Heart right ventricle (tissue), 16 donors: Measurements from ENCODE around the gene KRT15. TPM values are rescaled to one million over a fixed set of nuclear protein-coding genes. Genes with fewer than 3 reads are reported as not detected.

Experiments used
- ATAC-seq, 8 donors: fragments of 200-7000 bp; cut with Tn5 transposase; one replicate each; pipeline ENCODE4 v1.9.1; 2020; ENCODE audit warnings: mild to moderate bottlenecking in 8 of 8, moderate library complexity in 8 of 8, moderate number of reproducible peaks in 1 of 8
- DNase-seq, 2 donors: peaks; one replicate each; pipeline ENCODE4 v3.0.0-alpha.2; 2020
- H3K27ac ChIP-seq, 10 donors: fragments of 200-600 bp; sonication (generic) in 2 of 10; one replicate each; pipeline versions ENCODE4 v1.5.0 to v1.8.0; 2020 to 2022; ENCODE audit warnings: mild to moderate bottlenecking in 3 of 10
- H3K27me3 ChIP-seq, 7 donors: fragments of 200-600 bp; one replicate each; pipeline ENCODE4 v1.8.0; 2021 to 2022; ENCODE audit warnings: mild to moderate bottlenecking in 2 of 7
- H3K36me3 ChIP-seq, 9 donors: fragments of 200-600 bp; sonication (generic) in 1 of 9; one replicate each; pipeline versions ENCODE4 v1.5.0 to v1.8.0; 2020 to 2022; ENCODE audit warnings: mild to moderate bottlenecking in 2 of 9
- H3K4me1 ChIP-seq, 9 donors: fragments of 200-600 bp; sonication (generic) in 1 of 9; one replicate each; pipeline versions ENCODE4 v1.5.0 to v1.8.0; 2020 to 2022; ENCODE audit warnings: mild to moderate bottlenecking in 4 of 9
- H3K4me3 ChIP-seq, 10 donors: fragments of 200-600 bp; sonication (generic) in 2 of 10; one replicate each; pipeline versions ENCODE4 v1.5.0 to v1.8.0; 2020 to 2022; ENCODE audit warnings: mild to moderate bottlenecking in 7 of 10, moderate library complexity in 2 of 10
- H3K9me3 ChIP-seq, 11 donors: fragments of 200-600 bp in 10 of 11; sonication (generic) in 2 of 11; one replicate each; pipeline versions ENCODE4 v1.5.0 to v1.8.0; 2013 to 2022; ENCODE audit warnings: mild to moderate bottlenecking in 2 of 11, control low read depth in 1 of 11, moderate library complexity in 1 of 11
- CTCF ChIP-seq, 9 donors: fragments of 200-600 bp; sonication (generic) in 2 of 9; IDR thresholded peaks; one replicate each; pipeline versions ENCODE4 v1.5.0 to v1.8.0; 2021 to 2022; ENCODE audit warnings: antibody characterized with exemption in 9 of 9, mild to moderate bottlenecking in 5 of 9, moderate library complexity in 1 of 9
- WGBS, 2 donors: extraction: QIAGEN DNeasy Blood & Tissue Kit; methylation state at CpG; one replicate each; pipeline ENCODE4 v1.1.7; 2013; ENCODE audit warnings: inconsistent platforms in 1 of 2; 5-methylcytosine and 5-hydroxymethylcytosine counted together
- intact Hi-C, 10 donors: fragments of 100-400 bp; cut with DNase I; formaldehyde crosslinking; loops; one replicate each; pipeline versions ENCODE4 v1.11.1 to v1.14.2; 2022
- polyA plus RNA-seq, 2 donors: library from polyadenylated mRNA; stranded (reverse); fragments of 200-250 nt; gene quantifications; one replicate each; pipeline ENCODE4 v1.2.3, GENCODE V29; 2013
- total RNA-seq, 10 donors: library from RNA; stranded (reverse); fragmentation: NEBNext Ultra II Directional in 3 of 10; extraction: Animal tissue kit (Norgen Biotek cat#: 25700) in 3 of 10; gene quantifications; one replicate each; pipeline versions ENCODE4 v1.2.1 to v1.2.4, GENCODE V29; 2021 to 2023
- donor health status: Arrhythmogenic right ventricular cardiomyopathy.
- donor health status: ischemic (EF 13 %, LVEDD 7.1; RV severe dilation, severe dysfunction).
- donor health status: healthy with polysubstance abuse.
- donor health status: DM: no; HTN: yes; CAD: no.
- donor health status: DM: no; HTN: no; CAD: no.
- donor health status: ischemic (EF 25% LVEDD 6.9; RV normal size, moderate dysfunction).
- donor health status: ischemic (EF 25% LVEDD 5.7; RV mildly dilated, moderate dysfunction).
- donor health status: healthy.
- donor health status: DM: yes; HTN: yes; CAD: no.
- donor health status: Ischemic cardiomyopathy.
- donor health status: ischemic (EF 35%, LVEDD 5.7; RV mildly dilated, moderate dysfunction).
- donor health status: nonischemic (EF 11% LVEDD 7.7; RV severe dilation, severe dysfunction).
- donor health status: DM: yes; HTN: yes; CAD: no.
- donor health status: PGD.
- donor health status: ischemic (EF 29% LVEDD 5.4; RV normal size, mild dysfunction).
- donor health status: nonischemic (EF 23%, LVEDD 6.1; RV moderate dilation, normal function).

The KRT15 gene
- total and polyA plus RNA-seq, 12 donors: 0.07 to 0.22 TPM; not detected in 10

GRCh38 chr17:41561554-41561953 is 42.9 kb upstream of the KRT15 start:
- ATAC-seq (no peak), DNase-seq (no peak)
- peaks cover 6 to 85% (median 67%) of the 10 kb centered on the region in 7 donors for H3K27me3 ChIP-seq
- H3K4me1 ChIP-seq: no peaks in the 10 kb centered on the region
- H3K4me3 ChIP-seq: no peak overlapping the region
- intact Hi-C loops: no loop called here
- H3K36me3 ChIP-seq: no peaks in the 10 kb centered on the region
- no peak overlapping the region for H3K27ac ChIP-seq
- no peak for TF ChIP-seq CTCF (IDR thresholded peaks at IDR 0.05)
- H3K9me3 ChIP-seq: no peaks in the 10 kb centered on the region
- WGBS, 2 donors: 79 to 82% methylated on average over 6 of the region's 6 CpGs

GRCh38 chr17:41559548-41559947 is 40.9 kb upstream of the KRT15 start:
- ATAC-seq (no peak), DNase-seq (no peak)
- Histone ChIP-seq H3K4me1 (no peaks in the 10 kb centered on the region), H3K27me3 (peaks cover 6 to 80% (median 64%) of the 10 kb centered on the region in 7 donors), H3K27ac (no peak overlapping the region), H3K4me3 (no peak overlapping the region), H3K9me3 (no peaks in the 10 kb centered on the region), H3K36me3 (no peaks in the 10 kb centered on the region)
- 82 to 86% methylated on average over 2 of the region's 2 CpGs for WGBS, 2 donors
- intact Hi-C loops: no loop called here
- TF ChIP-seq CTCF (IDR thresholded peaks at IDR 0.05): no peak

GRCh38 chr17:41556931-41557330 is 38.2 kb upstream of the KRT15 start:
- WGBS, 2 donors: 74 to 78% methylated on average over 9 of the region's 9 CpGs
- no peak for TF ChIP-seq CTCF (IDR thresholded peaks at IDR 0.05)
- Histone ChIP-seq H3K27ac (no peak overlapping the region), H3K4me3 (no peak overlapping the region), H3K36me3 (no peaks in the 10 kb centered on the region), H3K27me3 (peaks cover 6 to 72% (median 53%) of the 10 kb centered on the region in 7 donors), H3K9me3 (no peaks in the 10 kb centered on the region), H3K4me1 (no peaks in the 10 kb centered on the region)
- intact Hi-C loops: no loop called here
- ATAC-seq (no peak), DNase-seq (no peak)

- intact Hi-C loops: no loop called here
- WGBS, 2 donors: 36 to 42% methylated on average over 5 of the region's 5 CpGs
These were observed 37.6 kb upstream of the KRT15 start for GRCh38 chr17:41556306-41556705.

More at GRCh38 chr17:41556306-41556705, 37.6 kb upstream of the KRT15 start:
- no peaks in the 10 kb centered on the region for H3K9me3 ChIP-seq
- no peak for TF ChIP-seq CTCF (IDR thresholded peaks at IDR 0.05)
- DNase-seq (no peak), ATAC-seq (no peak)
- no peaks in the 10 kb centered on the region for H3K36me3 ChIP-seq
- H3K4me3 ChIP-seq: no peak overlapping the region
- H3K27ac ChIP-seq: no peak overlapping the region
- H3K4me1 ChIP-seq: no peaks in the 10 kb centered on the region
- H3K27me3 ChIP-seq: peaks cover 6 to 72% (median 47%) of the 10 kb centered on the region in 7 donors
